Neural progenitor cell (in vitro differentiated cells): ENCODE results near the gene SNX20.

Experiments
- EZH2 ChIP-seq: fragments of 200-600 bp; sonication (generic); IDR thresholded peaks from 2 replicates; pipeline ENCODE4 v1.6.1; 2017; ENCODE audit warnings: antibody characterized with exemption, mild to moderate bottlenecking, moderate library complexity
- TF ChIP-seq, protein P1 (sequence below): fragments of 200-600 bp; sonication (generic); IDR thresholded peaks from 2 replicates; pipeline ENCODE4 v1.5.1; 2017; ENCODE audit warnings: antibody characterized with exemption, mild to moderate bottlenecking

DNA sequence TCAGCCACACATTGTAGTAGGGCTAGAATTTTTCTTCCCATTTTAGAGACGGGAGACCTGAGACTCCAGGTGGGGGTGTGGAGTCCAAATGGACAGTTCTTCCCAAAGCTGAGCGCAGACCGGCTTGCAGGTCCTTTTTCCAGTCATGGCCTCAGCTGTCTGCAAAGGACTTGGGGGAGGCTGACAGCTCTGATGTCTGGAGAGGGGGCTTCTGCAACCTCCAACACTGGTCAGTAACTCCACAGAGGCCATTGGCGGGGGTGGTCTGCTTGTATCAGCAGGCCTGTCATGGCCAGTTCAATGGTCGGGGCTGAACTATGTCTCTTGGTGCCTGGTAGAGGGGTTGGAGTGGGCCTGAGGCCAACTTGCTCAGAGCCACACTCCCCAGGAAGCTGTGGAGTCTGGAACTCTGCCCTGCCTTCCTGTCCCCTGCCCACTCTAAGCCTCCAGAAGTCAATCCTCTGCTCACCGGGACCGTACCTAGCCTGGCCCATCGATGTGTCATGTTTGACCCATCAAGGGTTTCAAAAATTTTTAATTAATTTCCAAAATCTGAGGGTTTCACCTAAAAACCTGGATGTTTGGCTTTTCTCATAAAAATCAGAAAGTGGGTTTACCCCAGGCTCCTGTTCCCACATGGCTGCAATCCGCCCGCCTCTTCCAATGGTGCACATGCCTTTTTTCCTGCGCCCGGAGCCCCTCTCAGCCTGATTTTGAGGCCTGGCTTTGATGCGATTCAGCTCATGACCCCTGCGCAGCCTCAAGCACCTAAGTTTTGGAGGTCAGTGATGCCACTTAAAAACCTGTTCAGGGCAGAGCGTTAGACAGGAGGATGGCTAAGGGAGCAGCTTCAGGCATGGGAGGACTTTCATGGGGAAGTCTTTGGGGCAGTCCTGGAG is 39.9 kb downstream of the SNX20 start:
- TF ChIP-seq EZH2 = no peak
- TF ChIP-seq, protein P1, sequence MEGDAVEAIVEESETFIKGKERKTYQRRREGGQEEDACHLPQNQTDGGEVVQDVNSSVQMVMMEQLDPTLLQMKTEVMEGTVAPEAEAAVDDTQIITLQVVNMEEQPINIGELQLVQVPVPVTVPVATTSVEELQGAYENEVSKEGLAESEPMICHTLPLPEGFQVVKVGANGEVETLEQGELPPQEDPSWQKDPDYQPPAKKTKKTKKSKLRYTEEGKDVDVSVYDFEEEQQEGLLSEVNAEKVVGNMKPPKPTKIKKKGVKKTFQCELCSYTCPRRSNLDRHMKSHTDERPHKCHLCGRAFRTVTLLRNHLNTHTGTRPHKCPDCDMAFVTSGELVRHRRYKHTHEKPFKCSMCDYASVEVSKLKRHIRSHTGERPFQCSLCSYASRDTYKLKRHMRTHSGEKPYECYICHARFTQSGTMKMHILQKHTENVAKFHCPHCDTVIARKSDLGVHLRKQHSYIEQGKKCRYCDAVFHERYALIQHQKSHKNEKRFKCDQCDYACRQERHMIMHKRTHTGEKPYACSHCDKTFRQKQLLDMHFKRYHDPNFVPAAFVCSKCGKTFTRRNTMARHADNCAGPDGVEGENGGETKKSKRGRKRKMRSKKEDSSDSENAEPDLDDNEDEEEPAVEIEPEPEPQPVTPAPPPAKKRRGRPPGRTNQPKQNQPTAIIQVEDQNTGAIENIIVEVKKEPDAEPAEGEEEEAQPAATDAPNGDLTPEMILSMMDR = no peak
